HepG2 (cell line): Measurements from ENCODE around the gene HTR6.

Source experiments
- CBX5 ChIP-seq: sonication (generic); formaldehyde crosslinking; IDR thresholded peaks from 2 replicates; pipeline ENCODE4 v1.4.0; 2020; ENCODE audit warnings: missing genetic modification reagents, borderline replicate concordance
- CTCF ChIP-seq: sonication (generic); formaldehyde crosslinking; IDR thresholded peaks from 2 replicates; pipeline ENCODE4 v1.5.0; 2020; ENCODE audit warnings: mild to moderate bottlenecking, missing genetic modification reagents, moderate library complexity
- FOXA1 ChIP-seq, 2 experiments: fragments of 450-650 bp in 1 of 2; sonication (generic) in 1 of 2; formaldehyde crosslinking in 1 of 2; IDR thresholded peaks; 2 replicates each; pipeline versions ENCODE4 v1.4.0 to v1.6.1; 2016 to 2020; ENCODE audit warnings: missing genetic modification reagents in 1 of 2
- JUND ChIP-seq: sonication (generic); formaldehyde crosslinking; IDR thresholded peaks from 2 replicates; pipeline ENCODE4 v1.8.0; 2022; ENCODE audit warnings: mild to moderate bottlenecking, missing genetic modification reagents
- POLR2AphosphoS5 ChIP-seq: IDR thresholded peaks from 2 replicates; pipeline ENCODE4 v1.6.1; 2012; ENCODE audit warnings: low read depth, low read length
- ZFX ChIP-seq: sonication (generic); formaldehyde crosslinking; IDR thresholded peaks from 2 replicates; pipeline ENCODE4 v1.4.0; 2020; ENCODE audit warnings: mild to moderate bottlenecking, low read depth, missing genetic modification reagents, moderate library complexity
- ZNF773 ChIP-seq: sonication (generic); formaldehyde crosslinking; IDR thresholded peaks from 2 replicates; pipeline ENCODE4 v1.4.0; 2020; ENCODE audit warnings: missing genetic modification reagents, borderline replicate concordance
- TF ChIP-seq, protein P1 (sequence below): sonication (generic); formaldehyde crosslinking; IDR thresholded peaks from 2 replicates; pipeline ENCODE4 v1.4.0; 2020; ENCODE audit warnings: missing genetic modification reagents

- no peak for TF ChIP-seq POLR2AphosphoS5
- TF ChIP-seq CBX5 (CRISPR knock-in tag), result no peak
- no peak for TF ChIP-seq ZNF773 (CRISPR knock-in tag)
- TF ChIP-seq, protein P1, sequence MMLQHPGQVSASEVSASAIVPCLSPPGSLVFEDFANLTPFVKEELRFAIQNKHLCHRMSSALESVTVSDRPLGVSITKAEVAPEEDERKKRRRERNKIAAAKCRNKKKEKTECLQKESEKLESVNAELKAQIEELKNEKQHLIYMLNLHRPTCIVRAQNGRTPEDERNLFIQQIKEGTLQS (CRISPR knock-in tag), result no peak
- TF ChIP-seq ZFX (CRISPR knock-in tag), result no peak
- TF ChIP-seq JUND (CRISPR knock-in tag), result no peak
- no peak for TF ChIP-seq FOXA1 (IDR thresholded peaks at IDR 0.05)
- TF ChIP-seq FOXA1 (CRISPR knock-in tag; IDR thresholded peaks at IDR 0.05), result no peak
- TF ChIP-seq CTCF (CRISPR knock-in tag), result no peak
Measured at GRCh38 chr1:19720174-19720573, 55.5 kb downstream of the HTR6 start.
